ENCODE results near the gene EIF3CL. TPM values are rescaled to one million over a fixed set of nuclear protein-coding genes. Genes with fewer than 3 reads are reported as not detected.
"Not testable (repeated sequence)": the region's sequence is repeated elsewhere in the genome, so short reads cannot be mapped to it uniquely, and the experiment has no call there.

EIF3CL gene
- total RNA-seq, 1 donor from 2014 or later = 41.6 TPM

- H3K36me3 ChIP-seq; intact Hi-C loops (cut with micrococcal nuclease); H3K27me3 ChIP-seq (ENCODE audit: low read depth); H3K4me1 ChIP-seq; H3K9me3 ChIP-seq (replicated peaks); DNase-seq; H3K27ac ChIP-seq (replicated peaks); H3K4me3 ChIP-seq: not testable (repeated sequence)
Measured at GRCh38 chr16:28377822-28378221, 25.8 kb downstream of the EIF3CL start.

GRCh38 chr16:28377108-28377625 lies 26.5 kb downstream of the EIF3CL start:
- H3K4me3 ChIP-seq; H3K4me1 ChIP-seq; H3K27me3 ChIP-seq (ENCODE audit: low read depth); H3K9me3 ChIP-seq (replicated peaks); intact Hi-C loops (cut with micrococcal nuclease); DNase-seq; H3K36me3 ChIP-seq; H3K27ac ChIP-seq (replicated peaks): not testable (repeated sequence)

- H3K4me1 ChIP-seq; H3K4me3 ChIP-seq; H3K36me3 ChIP-seq; H3K27me3 ChIP-seq (ENCODE audit: low read depth); H3K27ac ChIP-seq (replicated peaks); DNase-seq; H3K9me3 ChIP-seq (replicated peaks); intact Hi-C loops (cut with micrococcal nuclease): not testable (repeated sequence)
Measured at GRCh38 chr16:28375115-28375514, 28.5 kb downstream of the EIF3CL start.

- H3K27me3 ChIP-seq (ENCODE audit: low read depth); intact Hi-C loops (cut with micrococcal nuclease); H3K36me3 ChIP-seq; H3K4me3 ChIP-seq; H3K9me3 ChIP-seq (replicated peaks); H3K4me1 ChIP-seq; DNase-seq; H3K27ac ChIP-seq (replicated peaks): not testable (repeated sequence)
Measured at GRCh38 chr16:28374281-28374680, 29.4 kb downstream of the EIF3CL start.

- H3K9me3 ChIP-seq (replicated peaks); DNase-seq; intact Hi-C loops (cut with micrococcal nuclease); H3K4me1 ChIP-seq; H3K36me3 ChIP-seq; H3K27ac ChIP-seq (replicated peaks); H3K27me3 ChIP-seq (ENCODE audit: low read depth); H3K4me3 ChIP-seq: not testable (repeated sequence)
Measured at GRCh38 chr16:28367926-28368325, 35.7 kb downstream of the EIF3CL start.

GRCh38 chr16:28364268-28365173 lies 39.1 kb downstream of the EIF3CL start:
- H3K4me3 ChIP-seq; H3K27me3 ChIP-seq (ENCODE audit: low read depth); H3K27ac ChIP-seq (replicated peaks); H3K4me1 ChIP-seq; DNase-seq; H3K36me3 ChIP-seq; H3K9me3 ChIP-seq (replicated peaks); intact Hi-C loops (cut with micrococcal nuclease): not testable (repeated sequence)

- H3K27me3 ChIP-seq (ENCODE audit: low read depth); H3K36me3 ChIP-seq; intact Hi-C loops (cut with micrococcal nuclease); H3K9me3 ChIP-seq (replicated peaks); H3K4me1 ChIP-seq; DNase-seq; H3K27ac ChIP-seq (replicated peaks); H3K4me3 ChIP-seq: not testable (repeated sequence)
Measured at GRCh38 chr16:28363408-28363807, 40.2 kb downstream of the EIF3CL start, which contains the start of gene NPIPB6. NPIPB6 (minus strand) TSS chr16:28363508; CDS start chr16:28362822, 686 bp downstream.

GRCh38 chr16:28362600-28362999 lies 41.0 kb downstream of the EIF3CL start:
- H3K9me3 ChIP-seq (replicated peaks); intact Hi-C loops (cut with micrococcal nuclease); H3K4me1 ChIP-seq; H3K36me3 ChIP-seq; H3K27me3 ChIP-seq (ENCODE audit: low read depth); DNase-seq; H3K4me3 ChIP-seq; H3K27ac ChIP-seq (replicated peaks): not testable (repeated sequence)

GRCh38 chr16:28338230-28338629 lies 65.4 kb downstream of the EIF3CL start:
- H3K27me3 ChIP-seq (ENCODE audit: low read depth); H3K36me3 ChIP-seq; H3K4me1 ChIP-seq; H3K27ac ChIP-seq (replicated peaks); H3K4me3 ChIP-seq; H3K9me3 ChIP-seq (replicated peaks); intact Hi-C loops (cut with micrococcal nuclease); DNase-seq: not testable (repeated sequence)

- H3K4me1 ChIP-seq; H3K4me3 ChIP-seq; H3K9me3 ChIP-seq (replicated peaks); H3K27ac ChIP-seq (replicated peaks); H3K36me3 ChIP-seq; DNase-seq; intact Hi-C loops (cut with micrococcal nuclease); H3K27me3 ChIP-seq (ENCODE audit: low read depth): not testable (repeated sequence)
Measured at GRCh38 chr16:28336940-28337710, 66.5 kb downstream of the EIF3CL start.

- DNase-seq; H3K9me3 ChIP-seq (replicated peaks); intact Hi-C loops (cut with micrococcal nuclease); H3K36me3 ChIP-seq; H3K4me1 ChIP-seq; H3K4me3 ChIP-seq; H3K27ac ChIP-seq (replicated peaks); H3K27me3 ChIP-seq (ENCODE audit: low read depth): not testable (repeated sequence)
Measured at GRCh38 chr16:28335678-28336077, 68.0 kb downstream of the EIF3CL start.

GRCh38 chr16:28332632-28333031 lies 71.0 kb downstream of the EIF3CL start:
- H3K27me3 ChIP-seq (ENCODE audit: low read depth); H3K27ac ChIP-seq (replicated peaks); H3K4me1 ChIP-seq; intact Hi-C loops (cut with micrococcal nuclease); H3K36me3 ChIP-seq; DNase-seq; H3K4me3 ChIP-seq; H3K9me3 ChIP-seq (replicated peaks): not testable (repeated sequence)

GRCh38 chr16:28330981-28331380 lies 72.7 kb downstream of the EIF3CL start:
- DNase-seq; H3K4me3 ChIP-seq; H3K9me3 ChIP-seq (replicated peaks); H3K27me3 ChIP-seq (ENCODE audit: low read depth); intact Hi-C loops (cut with micrococcal nuclease); H3K4me1 ChIP-seq; H3K36me3 ChIP-seq; H3K27ac ChIP-seq (replicated peaks): not testable (repeated sequence)
